ENCODE data around the gene SAP30BP. TPM values are rescaled to one million over a fixed set of nuclear protein-coding genes. Genes with fewer than 3 reads are reported as not detected.
A peak's percentile ranks its signal among the peaks of the same experiment; 100 is the strongest.

The SAP30BP gene
- total RNA-seq, 4 donors from 2014 or later, result 68.2 to 87.2 (median 77.2) TPM

DNA sequence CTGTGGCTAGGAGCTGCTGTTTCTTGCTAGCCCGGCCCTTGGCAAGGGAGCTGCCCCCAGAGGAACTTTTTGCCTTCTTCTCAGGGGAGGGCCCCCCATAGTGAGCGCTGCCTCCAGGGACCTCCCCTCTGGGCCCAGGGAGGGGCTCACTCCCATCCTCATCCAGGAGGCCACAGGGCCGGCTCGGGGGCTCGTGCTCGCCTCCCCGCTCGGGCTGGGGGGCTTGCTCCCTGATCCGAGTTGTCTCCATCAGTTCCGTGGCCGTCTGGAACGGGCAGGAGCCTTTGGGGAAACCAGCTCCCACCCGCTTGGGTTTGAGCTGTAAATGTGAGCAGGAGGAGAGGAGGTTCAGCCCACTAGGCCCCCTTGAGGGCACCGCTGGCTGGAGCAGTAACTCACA, 38.0 kb upstream of the SAP30BP start:
- no peak overlapping the region for H3K27ac ChIP-seq
- WGBS, 2 donors (ENCODE audit: low coverage in 1 of 2), result no CpG with 5 or more reads among the region's 14 CpGs
- H3K27me3 ChIP-seq, result no peaks in the 10 kb centered on the region
- H3K4me3 ChIP-seq, result no peak overlapping the region
- H3K9me3 ChIP-seq, result no peaks in the 10 kb centered on the region
- H3K36me3 ChIP-seq, result peaks cover 0 to 60% of the 10 kb centered on the region in 2 donors
- ATAC-seq, result no peak
- no peak for TF ChIP-seq POLR2AphosphoS5 (IDR thresholded peaks at IDR 0.05)
- no peak for TF ChIP-seq EP300 (IDR thresholded peaks at IDR 0.05)
- TF ChIP-seq, protein P1, sequence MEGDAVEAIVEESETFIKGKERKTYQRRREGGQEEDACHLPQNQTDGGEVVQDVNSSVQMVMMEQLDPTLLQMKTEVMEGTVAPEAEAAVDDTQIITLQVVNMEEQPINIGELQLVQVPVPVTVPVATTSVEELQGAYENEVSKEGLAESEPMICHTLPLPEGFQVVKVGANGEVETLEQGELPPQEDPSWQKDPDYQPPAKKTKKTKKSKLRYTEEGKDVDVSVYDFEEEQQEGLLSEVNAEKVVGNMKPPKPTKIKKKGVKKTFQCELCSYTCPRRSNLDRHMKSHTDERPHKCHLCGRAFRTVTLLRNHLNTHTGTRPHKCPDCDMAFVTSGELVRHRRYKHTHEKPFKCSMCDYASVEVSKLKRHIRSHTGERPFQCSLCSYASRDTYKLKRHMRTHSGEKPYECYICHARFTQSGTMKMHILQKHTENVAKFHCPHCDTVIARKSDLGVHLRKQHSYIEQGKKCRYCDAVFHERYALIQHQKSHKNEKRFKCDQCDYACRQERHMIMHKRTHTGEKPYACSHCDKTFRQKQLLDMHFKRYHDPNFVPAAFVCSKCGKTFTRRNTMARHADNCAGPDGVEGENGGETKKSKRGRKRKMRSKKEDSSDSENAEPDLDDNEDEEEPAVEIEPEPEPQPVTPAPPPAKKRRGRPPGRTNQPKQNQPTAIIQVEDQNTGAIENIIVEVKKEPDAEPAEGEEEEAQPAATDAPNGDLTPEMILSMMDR (IDR thresholded peaks at IDR 0.05), result no peak
- no peak for TF ChIP-seq POLR2A (IDR thresholded peaks at IDR 0.05)
- H3K4me1 ChIP-seq, result peaks cover 0 to 22% (median 16%) of the 10 kb centered on the region in 3 donors

DNA sequence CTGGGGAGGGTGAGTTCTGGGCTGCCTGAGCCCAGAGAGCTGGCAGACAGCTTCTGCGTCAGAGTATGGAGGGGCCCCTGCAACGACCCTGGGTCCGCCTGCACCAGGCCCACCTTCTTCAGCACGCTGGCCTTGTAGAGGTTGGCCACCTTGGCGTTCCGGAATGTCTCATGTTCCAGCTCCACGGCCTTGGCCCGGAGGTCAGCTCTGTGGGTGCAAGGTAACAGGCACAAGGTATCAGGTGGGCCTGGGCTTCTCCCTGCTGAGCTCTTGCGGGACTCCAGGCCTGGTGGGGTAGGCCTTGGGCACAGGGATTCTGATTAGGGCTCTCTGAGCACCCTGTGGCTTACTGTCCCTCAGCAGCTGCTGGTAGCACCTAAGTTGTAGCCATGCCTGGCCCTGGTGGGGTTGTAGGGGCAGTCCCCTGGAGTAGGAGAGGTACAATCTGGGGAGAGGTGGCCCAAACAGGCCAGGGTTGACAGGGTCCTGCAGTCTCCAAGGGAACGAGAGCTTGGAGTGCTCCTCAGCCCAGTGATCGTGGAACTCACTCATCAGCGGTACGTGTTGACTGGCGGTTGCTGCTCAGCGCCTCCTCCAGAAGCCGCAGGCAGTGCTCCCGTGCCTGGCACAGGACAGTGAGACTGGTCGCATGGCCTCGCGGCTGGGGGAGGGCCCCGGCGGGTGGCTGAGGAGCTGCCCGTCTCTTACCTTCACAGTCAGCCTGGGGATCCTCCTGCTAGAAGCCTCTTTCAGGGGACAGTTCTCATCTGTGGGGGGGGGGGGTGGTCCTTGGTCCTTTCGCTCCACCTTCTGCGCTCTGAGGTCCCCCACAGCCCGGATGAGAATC, 36.8 kb upstream of the SAP30BP start:
- TF ChIP-seq POLR2A (IDR thresholded peaks at IDR 0.05) (no peak), EP300 (IDR thresholded peaks at IDR 0.05) (no peak), POLR2AphosphoS5 (IDR thresholded peaks at IDR 0.05) (no peak)
- TF ChIP-seq, protein P1 (IDR thresholded peaks at IDR 0.05), result no peak
- peaks cover 0 to 48% of the 10 kb centered on the region in 2 donors for H3K36me3 ChIP-seq
- H3K9me3 ChIP-seq, result no peaks in the 10 kb centered on the region
- 80% methylated on average over 1 of the region's 26 CpGs; no CpG with 5 or more reads in 1 of the 2 donors for WGBS, 2 donors (ENCODE audit: low coverage in 1 of 2)
- H3K4me1 ChIP-seq, result peaks cover 0 to 29% (median 19%) of the 10 kb centered on the region in 3 donors
- H3K27ac ChIP-seq, result no peak overlapping the region
- H3K27me3 ChIP-seq, result no peaks in the 10 kb centered on the region
- no peak for ATAC-seq
- no peak overlapping the region for H3K4me3 ChIP-seq

DNA sequence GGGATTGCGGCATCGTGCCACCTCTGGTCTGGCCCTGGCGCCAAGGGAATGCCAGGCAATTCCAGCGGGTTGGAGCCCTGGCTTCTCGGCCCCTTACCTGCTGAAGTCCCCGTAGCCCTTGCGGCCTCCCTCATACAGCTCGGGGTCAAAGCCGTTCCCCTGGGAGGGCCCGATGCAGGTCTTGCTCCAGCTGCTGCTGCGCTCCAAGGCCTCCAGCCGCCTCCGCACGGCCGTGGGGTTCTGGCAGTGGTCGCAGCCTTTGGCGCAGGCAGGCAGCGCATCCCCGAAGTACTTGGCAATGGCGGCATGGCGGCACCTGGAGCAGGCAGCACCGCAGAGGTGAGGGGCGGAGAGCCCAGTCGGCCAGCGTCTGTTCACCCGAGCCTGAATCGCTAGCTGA, 35.8 kb upstream of the SAP30BP start:
- Histone ChIP-seq H3K4me3 (no peak overlapping the region), H3K36me3 (peaks cover 0 to 38% of the 10 kb centered on the region in 2 donors), H3K27ac (no peak overlapping the region), H3K27me3 (no peaks in the 10 kb centered on the region), H3K9me3 (no peaks in the 10 kb centered on the region), H3K4me1 (peaks cover 0 to 29% (median 19%) of the 10 kb centered on the region in 3 donors)
- TF ChIP-seq, protein P1 (IDR thresholded peaks at IDR 0.05), result no peak
- TF ChIP-seq POLR2AphosphoS5 (IDR thresholded peaks at IDR 0.05) (no peak), EP300 (IDR thresholded peaks at IDR 0.05) (no peak), POLR2A (IDR thresholded peaks at IDR 0.05) (no peak)
- no peak for ATAC-seq
- WGBS, 2 donors (ENCODE audit: low coverage in 1 of 2), result no CpG with 5 or more reads among the region's 27 CpGs

DNA sequence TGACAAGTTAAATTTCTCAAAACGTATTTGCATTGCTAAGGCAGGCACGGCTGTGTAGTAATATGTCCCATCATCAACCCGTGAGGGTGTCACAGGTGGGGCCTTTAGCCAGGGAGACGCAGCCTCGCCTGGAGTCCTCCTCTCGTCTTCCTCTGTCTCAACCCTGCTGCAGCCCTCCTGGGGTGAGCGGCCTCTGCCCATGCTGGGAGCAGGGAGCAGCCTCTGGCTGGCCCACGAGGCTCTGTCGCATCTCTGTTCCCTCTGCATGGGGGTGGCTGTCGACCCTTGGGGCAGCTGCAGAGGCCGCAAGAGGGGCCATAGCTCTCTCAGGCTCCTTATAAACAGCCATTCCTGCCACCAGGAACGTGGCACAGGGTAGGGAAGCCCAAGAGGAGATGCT, 34.7 kb upstream of the SAP30BP start:
- H3K36me3 ChIP-seq, result peaks cover 0 to 27% of the 10 kb centered on the region in 2 donors
- peaks cover 0 to 29% (median 19%) of the 10 kb centered on the region in 3 donors for H3K4me1 ChIP-seq
- no peaks in the 10 kb centered on the region for H3K9me3 ChIP-seq
- H3K4me3 ChIP-seq, result no peak overlapping the region
- WGBS, 2 donors (ENCODE audit: low coverage in 1 of 2), result 78 to 80% methylated on average over 1 to 6 of the region's 12 CpGs
- no peaks in the 10 kb centered on the region for H3K27me3 ChIP-seq
- no peak for ATAC-seq
- H3K27ac ChIP-seq, result peak overlapping the region in 3 of 4 donors; percentile 76 to 84 (median 80)
- TF ChIP-seq, protein P1 (IDR thresholded peaks at IDR 0.05), result no peak
- TF ChIP-seq POLR2AphosphoS5 (IDR thresholded peaks at IDR 0.05) (no peak), POLR2A (IDR thresholded peaks at IDR 0.05) (no peak), EP300 (IDR thresholded peaks at IDR 0.05) (no peak)

Measured in gastroesophageal sphincter (tissue), 4 donors.